NCI-H226 (cell line): ENCODE measurements around the gene IBA57.

Experiments used
- DNase-seq: peaks from one replicate; pipeline ENCODE4 v3.0.0-alpha.2; 2015

Gene IBA57

DNA sequence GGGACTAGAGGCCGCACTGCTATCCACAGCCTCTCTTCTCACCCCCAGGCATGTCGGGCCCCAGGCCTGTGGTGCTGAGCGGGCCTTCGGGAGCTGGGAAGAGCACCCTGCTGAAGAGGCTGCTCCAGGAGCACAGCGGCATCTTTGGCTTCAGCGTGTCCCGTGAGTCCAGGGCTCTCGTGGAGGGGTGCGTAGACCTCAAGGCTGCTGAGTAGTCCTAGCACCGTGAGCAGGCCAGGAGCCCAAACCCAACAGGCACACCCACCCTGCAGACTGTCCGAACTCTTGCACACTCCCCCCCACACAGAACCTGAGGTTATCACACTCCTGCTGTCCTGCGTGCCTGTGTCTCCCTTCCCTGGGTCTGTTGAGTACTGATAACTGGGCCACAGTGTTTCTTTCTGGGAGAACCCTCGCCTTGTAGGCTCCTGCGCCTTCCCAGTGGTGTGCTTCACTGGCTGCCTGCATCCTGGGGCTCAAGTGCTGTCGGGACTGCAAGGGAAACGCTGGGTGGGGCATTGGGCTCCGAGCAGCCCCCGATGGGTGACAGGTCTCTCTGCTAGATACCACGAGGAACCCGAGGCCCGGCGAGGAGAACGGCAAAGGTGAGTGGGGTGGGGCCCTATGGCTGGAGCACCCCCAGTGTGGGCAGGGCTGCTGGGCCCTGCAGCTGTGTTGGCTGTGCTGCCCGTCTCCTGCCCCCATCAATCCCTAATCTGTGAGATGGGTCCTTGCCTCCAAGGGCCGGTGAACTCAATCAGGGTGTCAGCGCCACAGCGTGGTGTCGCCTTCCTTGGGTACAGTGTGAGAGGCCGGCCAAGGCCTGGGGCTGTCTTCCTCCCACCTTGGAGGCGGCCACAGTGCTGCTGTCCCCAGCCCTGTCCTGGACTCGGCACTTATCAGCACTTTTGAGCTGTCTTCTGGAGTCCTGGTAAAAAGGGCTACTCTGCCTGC lies 19.9 kb upstream of the IBA57 start:
- no peak for DNase-seq

DNA sequence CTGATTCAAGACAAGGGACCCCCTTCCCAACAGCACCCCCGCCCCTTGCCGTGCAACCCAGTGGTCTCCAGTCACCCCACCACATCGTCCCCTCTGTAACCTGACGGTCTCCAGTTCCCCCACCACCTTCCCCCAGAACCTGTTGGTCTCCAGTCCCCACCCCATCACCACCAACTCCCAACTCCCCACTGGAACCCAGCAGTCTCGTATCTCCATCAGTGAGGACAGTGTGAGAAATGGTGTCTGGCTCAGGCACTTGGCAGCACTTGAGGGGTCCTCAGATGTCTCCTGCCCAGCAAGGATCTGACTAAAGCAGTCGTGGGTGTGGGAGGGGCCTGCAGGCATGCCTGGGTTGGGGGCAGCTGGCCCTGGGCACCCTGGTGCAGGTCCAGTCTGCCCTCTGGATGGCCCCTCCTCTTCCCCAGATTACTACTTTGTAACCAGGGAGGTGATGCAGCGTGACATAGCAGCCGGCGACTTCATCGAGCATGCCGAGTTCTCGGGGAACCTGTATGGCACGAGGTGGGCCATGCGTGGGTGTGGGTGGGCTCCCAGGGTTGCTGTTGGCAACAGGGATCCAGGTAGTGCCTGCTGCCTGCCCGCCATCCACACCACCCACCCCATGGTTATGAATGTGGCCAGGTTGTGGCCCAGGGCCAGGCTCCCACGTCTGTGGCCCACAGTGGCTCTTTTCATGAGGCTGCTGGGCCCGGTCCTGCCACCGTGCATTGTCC lies 19.0 kb upstream of the IBA57 start:
- DNase-seq = no peak

DNA sequence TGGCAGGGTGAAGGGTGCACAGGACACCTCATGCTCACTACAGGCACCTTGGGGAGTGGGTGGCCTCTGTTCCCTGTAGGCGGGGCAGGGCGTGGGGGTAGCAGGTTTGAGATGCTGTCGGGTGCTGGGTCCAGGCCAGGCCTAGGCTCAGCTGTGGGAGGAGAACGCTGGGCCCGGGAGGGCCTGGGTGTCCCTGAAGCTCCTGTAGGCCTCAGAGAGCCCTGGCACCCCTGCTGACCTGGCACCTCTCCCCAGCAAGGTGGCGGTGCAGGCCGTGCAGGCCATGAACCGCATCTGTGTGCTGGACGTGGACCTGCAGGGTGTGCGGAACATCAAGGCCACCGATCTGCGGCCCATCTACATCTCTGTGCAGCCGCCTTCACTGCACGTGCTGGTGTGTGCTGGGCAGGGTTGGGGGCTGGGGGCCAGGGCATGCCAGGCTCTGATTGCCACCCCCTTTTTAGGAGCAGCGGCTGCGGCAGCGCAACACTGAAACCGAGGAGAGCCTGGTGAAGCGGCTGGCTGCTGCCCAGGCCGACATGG lies 18.4 kb upstream of the IBA57 start:
- DNase-seq = no peak

DNA sequence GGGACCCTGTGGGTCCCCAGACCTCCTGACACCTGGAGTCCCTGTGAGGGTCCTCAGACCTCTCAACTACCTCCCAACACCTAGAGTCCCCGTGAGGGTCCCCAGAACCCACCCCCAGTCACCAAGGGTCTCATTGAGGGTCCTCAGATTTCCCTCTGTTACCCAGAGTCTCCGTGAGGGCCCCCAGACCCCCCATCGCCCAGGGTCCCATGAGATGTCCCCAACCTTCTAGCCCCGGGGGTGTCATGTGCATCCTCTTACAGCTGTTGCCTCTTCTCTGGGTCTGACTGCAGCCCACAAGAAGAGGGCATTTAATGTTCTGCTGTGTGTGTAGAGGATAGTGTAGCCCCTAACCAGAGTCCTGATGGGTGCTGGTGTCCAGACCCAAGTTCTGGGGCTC lies 17.8 kb upstream of the IBA57 start:
- no peak for DNase-seq

DNA sequence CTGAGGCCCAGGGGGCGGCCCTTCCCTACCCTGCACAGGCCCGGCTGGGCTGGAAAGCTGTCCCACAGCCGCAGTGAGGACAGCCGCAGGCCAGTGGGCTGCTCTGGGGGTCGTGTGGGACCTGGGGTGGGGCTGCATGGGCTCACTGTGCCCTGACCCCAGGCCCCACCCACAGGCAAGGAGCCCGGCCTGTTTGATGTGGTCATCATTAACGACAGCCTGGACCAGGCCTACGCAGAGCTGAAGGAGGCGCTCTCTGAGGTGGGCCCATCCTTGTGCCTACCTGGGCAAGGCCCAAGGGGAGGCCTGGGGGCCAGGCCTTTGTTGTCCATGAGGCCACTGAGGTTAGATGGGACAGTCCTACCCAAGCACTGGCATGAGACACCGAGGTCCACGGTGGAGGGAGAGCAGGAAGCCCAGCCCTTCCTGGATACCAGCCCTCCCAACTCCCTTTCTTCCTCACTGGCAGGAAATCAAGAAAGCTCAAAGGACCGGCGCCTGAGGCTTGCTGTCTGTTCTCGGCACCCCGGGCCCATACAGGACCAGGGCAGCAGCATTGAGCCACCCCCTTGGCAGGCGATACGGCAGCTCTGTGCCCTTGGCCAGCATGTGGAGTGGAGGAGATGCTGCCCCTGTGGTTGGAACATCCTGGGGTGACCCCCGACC lies 17.3 kb upstream of the IBA57 start:
- peak; percentile 33 for DNase-seq

DNA sequence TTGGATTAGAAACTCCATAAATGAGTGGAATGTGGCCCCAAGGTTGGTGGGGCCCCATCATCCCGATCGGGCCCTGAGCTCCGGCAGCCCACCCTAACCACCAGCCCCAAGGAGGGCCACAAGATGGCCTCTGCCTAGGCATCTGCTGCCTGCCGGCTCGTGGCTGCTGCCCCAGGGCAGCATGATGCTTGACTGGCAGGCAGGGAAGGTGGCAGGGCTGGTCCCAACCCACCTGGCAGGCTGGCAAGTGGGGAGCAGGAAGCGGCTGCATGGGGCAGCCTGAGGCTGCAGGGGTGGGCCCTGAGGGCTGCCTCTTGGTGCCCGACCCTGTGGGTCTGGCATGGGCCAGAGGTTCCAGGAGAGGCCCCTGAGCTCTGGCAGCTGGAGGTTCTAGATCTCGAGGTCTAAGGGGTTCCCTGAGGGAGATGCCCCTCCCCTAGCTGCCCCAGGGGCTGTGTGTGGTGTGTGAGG lies 16.6 kb upstream of the IBA57 start:
- no peak for DNase-seq

DNA sequence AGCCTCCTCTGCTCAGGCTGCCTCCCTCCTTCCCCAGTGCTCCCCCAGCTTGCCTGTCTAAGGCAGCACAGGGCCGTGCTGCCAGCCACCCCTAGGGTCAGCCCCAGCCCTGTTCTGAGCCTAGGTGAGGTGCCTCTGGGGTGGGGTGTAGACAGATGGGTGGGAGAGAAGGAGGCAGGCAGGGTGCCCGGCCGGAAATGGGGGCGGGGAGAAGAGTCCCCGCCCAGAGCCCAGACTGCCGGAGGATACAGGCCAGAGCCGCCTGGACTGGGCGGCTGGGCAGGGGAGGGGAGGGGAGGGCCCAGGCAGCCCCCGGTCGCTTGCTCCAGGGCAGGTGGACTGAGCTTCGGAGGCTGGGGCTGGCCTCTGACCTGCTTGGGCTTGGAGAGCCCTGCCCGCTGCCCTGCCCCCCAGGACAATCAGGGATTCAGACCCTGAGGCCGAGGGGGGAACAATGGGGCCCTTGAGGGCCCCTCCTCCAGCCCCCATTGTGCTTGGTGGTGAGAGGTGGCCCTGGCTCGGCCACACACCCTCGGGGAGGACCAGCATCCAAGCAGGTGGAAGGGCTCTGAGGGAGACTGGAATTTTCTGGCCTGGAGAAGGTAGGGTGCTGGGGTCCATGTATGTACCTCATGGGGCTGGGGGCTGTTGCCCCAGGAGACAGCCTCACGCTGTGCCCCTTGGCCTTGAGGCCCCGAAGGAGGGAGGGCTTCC lies 16.0 kb upstream of the IBA57 start, which contains the start of gene GJC2:
Gene GJC2 (plus strand): TSS at position 525 of the 714 bp plus-strand sequence. CDS start 7,829 bp downstream, outside the sequence.
- DNase-seq = peak; percentile 65

DNA sequence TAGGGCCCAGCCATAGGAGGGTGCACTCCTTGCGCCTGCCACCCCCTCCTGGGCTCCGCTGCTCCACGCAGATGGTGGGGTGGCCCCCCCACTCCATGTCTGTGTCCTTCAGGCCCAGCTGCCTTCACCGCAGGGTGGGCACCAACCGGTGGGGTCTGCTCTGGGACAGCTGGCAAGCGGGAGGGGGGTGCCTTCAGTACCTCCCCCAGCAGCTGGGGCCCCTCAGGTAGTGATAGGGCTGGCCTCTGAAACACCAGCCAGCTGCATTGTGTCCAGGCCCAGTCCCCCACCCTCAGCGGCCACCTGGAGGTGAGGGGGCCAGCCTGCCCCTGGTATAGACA lies 15.5 kb upstream of the IBA57 start:
- no peak for DNase-seq

DNA sequence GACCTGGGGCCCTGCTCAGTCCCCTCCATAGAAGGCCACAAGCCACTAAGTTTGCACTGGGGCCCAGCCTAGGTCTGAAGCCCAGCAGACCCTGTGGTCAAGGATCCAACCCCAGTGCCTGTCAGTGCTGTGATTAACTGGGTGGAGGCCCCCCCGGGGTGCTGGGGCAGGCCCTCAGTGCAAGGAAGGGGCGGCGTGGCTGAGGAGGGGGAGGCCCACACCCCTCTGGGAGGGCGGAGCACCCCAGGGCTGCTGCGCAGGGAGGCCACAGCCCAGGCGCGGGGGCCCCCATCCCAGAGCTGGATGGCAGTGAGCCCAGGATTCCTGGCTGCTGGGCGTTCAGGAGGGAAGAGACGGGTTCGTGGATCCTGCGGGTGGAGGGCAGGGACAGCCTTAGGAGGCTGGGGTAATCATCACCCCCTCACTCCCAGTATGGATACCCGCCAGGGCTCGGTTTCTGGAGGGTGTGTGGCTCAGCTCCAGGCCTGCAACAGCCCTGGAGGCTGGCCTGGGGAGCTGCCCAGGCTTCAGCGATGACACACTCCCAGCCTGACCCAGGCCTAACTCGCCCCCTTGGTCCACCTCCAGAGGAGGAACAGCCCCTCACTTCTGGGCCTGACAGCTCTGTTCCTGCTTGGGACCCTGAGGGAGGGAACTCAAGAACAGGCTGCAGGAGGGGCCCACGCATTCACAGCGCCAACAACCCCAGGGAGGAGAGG lies 15.0 kb upstream of the IBA57 start:
- DNase-seq = peak; percentile 84

DNA sequence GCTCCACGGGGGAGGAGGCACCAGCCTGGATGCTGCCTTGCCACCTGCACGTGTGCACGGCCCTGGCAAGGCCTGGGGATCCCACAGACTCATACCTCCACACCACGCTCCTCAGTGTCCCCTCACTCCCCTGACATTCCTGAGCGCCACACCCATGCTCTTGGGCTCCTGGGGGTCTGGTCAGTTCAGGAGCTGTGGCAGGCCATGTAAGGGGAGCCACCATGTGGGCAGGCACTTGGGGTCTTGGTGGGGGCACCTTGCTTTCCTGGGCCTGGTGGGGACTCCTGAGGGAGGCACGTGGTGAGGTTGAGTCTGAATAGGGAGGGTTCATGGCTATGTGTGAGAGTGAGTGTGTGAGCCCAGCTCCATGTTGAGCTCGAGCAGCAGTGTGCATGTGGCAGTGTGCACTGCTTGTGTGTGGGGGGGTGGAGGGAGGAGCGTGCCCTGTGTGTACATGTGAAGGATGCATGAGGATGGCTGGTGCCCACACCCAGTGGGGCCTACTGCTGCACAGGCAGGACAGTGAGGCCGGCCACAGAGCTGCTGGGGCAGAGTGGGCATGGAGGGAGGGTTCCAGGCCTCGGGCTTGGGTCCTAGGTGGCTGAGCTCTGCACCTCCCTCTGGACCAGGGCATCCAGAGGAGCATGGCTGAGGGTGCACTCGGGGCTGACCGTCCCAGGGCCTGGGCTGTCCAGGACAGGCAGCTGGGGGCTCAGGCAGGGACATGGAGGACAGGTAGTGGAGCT lies 14.3 kb upstream of the IBA57 start:
- DNase-seq = no peak

DNA sequence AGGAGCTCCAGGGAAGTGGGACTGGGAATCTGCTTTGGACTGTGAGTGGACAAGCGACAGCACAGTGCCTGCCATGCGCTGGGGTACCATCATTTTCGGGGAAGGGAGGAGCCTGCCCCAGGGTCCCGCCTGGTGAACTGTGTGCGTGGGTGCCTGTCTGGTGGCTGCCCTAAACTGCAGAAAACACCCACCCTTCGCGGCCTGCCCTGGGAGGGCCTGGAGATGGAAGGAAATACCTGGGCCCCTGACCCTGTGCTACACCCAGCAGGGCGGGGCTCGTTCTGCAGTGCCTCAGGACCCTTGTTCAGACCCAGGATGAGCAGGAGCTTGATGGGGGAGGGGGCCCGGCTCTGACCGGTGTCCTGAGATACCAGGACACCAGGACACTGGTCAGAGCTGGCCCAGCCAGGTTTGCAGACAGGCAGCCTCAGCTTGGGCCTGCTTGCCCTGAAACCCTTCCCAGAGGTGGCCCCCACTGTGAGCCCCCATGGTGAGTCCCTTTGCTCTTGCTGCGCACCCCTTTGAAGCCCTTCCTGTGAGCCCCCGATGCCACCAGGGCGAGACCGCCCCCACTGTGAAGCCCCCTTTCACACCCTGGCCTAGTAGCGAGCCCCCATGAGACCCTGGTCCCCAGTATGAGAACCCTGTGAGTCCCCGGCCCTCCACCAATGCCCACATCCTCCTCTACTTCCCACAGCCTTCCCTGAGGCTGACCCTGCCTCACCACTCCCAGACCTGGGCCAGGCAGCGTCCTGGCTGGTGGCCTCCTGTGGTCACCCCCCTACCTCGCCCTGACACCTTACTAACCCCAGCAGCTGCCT lies 13.3 kb upstream of the IBA57 start:
- no peak for DNase-seq

DNA sequence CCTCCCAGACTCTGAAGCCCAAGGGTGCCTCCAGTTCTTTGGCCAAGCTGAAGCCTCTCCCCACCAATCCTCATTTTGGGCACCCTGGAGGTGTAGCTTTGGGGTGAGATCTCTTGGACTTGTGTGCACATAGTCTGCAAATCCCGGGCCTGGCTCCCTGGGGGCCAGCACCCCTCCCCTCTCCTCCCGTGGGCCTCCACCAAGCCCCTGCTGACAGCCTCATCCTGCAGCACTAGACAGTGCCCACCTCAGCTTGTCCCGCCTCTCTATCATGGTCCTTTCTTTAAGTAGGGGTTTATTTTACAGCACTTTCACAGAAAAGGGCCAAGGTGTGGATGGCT lies 12.7 kb upstream of the IBA57 start:
- DNase-seq = no peak

DNA sequence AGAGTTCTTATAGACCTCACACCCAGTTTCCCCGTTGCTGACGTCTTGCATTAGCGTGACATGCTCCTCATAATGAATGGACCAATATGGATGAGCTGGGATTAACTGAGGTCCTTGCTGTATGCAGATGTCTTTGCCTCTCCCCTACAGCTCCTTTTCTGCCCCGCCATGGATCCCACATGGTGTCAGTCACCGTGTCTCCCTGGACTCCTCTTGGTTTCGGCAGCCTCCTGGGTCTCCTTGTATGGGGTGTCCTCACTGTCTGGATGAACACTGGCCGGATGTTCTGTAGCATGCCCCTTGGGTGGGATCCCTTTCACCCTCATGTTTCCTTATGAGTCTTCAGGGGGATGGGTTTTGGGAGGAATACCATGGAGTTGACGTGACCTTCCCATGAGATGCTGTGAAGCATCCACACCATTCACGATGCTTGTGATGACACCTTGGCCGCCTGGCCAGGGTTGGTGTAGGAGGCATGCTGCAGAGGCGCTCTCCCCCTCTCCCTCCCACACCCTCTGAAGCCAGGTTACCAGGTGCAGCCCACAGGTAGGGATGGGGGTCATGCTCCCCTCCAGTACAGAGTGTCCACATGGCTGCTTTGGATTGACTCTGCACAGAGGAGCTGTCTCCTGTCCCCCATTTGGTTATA lies 11.5 kb upstream of the IBA57 start:
- DNase-seq = no peak

DNA sequence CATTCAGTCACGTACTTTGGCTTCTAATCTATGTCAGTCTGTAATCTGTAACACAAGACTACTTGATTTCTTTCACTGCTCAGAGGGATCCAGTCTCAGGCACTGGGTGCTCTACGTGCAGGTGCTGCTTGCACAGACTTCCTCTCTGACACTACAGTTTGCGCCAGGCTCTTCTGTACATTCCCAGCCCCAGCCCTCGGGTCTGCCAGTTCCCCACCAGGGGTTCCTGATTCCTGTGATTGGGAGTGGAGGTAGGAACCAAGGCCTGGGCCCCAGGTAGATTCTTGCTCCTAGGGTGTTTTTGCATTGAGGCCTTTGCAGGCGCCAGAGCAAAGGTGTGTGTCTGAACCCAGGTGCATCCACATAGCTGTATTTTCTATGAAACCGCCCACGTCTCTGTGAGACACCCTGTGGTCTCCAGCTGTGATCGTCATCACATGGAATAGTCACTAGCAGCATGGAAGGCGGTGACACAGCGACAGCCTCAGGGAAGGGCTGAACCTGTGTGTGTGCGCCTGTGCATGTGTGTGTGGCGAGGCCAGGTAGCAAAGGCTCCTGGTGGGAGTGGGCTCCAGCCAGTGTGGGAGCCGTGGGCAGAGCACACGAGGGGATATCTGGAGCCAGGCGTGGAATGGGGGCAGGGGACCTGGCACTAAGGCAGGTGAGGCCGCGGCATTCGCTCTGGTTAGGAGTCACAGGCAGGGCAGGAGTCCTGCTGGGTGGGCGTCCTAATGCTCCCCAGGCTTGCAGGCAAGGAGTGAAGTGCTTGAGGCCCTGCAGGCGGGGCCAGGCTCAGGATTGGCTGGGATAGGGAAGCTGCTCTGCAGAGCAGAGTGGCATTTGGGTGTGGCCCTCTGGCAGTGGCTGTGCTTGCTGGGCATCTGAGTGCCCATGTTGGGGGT lies 10.7 kb upstream of the IBA57 start:
- DNase-seq = no peak

DNA sequence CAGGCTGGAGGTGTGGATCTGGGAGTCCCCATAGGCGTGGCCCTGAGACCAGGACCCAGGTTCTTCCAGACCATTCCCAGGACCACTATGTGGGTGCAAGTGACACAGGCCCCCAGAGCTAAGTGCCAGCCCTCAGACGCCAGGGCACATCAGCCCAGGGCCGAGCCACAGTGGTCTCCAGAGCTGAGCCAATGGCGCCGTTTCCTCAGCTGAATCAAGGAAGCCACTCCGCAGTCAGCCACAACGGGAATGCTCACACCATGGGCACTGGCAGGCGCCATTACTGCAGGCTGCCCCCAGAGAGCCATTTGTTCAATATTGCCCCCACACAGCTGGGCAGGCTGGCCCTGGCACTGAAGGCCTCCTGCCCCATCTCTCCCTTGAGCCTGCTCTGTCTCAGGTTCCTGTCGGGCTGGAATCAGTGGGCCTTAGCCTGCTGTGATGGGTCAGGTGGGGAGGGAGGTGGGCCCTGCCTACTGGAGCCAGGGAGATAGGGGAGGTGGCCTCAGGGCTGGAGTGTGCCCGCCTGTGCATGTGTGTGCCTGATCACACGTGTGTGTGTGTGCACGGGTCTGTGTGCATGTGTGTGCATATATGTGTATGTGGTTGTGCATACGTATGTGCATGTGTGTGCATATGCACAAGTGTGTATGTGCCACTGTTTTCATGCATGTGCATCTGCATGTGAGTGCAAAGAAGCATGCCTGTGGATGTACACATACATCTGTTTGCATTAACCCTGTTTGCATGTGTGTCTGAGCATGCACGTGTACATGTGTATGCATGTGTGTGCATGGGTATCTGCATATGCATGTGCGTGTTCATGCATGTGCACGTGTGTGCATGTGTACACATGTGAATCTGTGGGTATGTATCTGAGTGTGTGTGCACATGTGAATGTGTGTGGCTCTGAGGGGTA lies 9.7 kb upstream of the IBA57 start:
- no peak for DNase-seq

DNA sequence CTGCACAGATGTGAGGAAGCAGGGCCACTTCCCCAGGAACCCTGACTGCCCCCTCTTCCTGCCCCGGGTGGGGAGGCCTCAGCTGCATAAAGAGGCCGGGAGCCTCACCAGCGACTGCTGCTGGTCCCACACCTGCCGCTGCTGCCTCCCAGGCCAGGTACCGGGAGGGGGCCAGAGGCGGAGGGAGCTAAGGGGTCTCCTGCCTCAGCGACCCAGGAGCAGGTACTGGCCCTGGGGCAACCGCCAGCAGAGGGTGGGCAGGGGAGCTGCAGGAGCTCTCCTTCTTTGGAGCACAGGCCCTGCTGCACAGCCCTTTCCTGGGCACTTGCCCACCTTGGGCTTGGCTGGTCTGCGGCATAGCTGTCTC lies 9.1 kb upstream of the IBA57 start:
- DNase-seq = no peak

DNA sequence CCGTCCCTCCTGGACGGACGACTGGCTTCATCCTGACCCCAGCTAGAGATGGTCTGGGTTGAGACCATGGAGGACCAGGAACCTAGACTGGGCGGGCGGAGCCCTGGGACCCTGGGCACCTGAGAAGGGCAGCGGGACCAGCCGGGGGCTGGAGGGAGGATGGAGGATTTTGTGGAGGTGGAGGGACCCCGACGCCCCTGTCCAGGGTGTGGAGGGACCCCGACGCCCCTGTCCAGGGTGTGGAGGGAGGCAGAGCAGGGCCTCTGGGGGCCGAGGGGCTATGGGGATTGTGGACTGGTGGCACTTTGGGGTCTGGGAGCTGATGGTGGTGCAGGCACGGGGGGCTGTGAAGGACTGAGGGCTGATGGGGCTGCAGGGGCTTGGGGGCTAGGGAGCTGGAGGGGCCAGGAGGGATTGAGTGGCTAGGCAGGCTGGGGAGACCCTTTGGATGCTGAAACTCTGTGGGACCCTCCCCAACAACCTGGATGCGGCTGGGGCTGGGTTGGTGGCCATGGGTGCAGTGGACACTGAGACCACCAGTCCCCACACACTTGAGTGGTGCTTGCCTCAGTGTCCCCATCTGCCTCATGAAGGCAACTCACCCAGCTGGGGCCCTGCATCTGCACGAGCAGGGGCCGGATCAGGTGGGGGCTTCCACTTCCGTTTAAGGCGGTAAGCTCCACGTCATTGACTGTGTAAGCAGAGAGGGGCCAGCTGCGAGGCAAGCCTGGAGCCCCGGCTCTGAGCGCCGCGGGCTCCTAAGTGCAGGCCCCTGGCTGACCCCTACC lies 8.5 kb upstream of the IBA57 start:
- DNase-seq = no peak
